HG02571 (cell line): ENCODE results near the gene SSX3.
"Not testable (repeated sequence)": the region's sequence is repeated elsewhere in the genome, so short reads cannot be mapped to it uniquely, and the experiment has no call there.

Experiments used
- ATAC-seq: cut with Tn5 transposase; IDR thresholded peaks from one replicate; pipeline ENCODE4 v1.9.1; 2021; ENCODE audit warnings: mild to moderate bottlenecking, moderate library complexity; ENCODE audit not compliant: unreplicated experiment

SSX3 gene

GRCh38 chrX:48356315-48357094 lies at the start of gene SSX3:
Gene SSX3, minus strand, starts transcription at chrX:48356703. Its CDS starts 1,454 bp downstream, at chrX:48355249.
- ATAC-seq = not testable (repeated sequence)

DNA sequence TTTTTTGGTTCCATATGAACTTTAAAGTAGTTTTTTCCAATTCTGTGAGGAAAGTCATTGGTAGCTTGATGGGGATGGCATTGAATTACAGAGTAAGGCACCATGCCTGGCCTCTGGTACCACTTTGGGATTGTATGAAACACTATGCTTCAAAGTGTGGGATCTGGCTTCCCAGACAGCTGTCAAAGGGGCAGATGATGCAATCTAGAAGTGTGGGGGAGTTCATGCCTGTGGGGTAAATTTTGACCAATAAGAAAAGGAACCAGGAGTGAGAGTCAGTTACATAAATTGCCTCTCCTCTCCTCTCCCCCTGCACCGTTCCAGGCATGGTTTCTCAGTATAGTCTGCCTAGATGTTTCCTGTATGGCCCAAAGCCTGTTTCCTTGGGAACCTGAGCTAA lies 41.3 kb upstream of the SSX3 start:
- not testable (repeated sequence) for ATAC-seq

DNA sequence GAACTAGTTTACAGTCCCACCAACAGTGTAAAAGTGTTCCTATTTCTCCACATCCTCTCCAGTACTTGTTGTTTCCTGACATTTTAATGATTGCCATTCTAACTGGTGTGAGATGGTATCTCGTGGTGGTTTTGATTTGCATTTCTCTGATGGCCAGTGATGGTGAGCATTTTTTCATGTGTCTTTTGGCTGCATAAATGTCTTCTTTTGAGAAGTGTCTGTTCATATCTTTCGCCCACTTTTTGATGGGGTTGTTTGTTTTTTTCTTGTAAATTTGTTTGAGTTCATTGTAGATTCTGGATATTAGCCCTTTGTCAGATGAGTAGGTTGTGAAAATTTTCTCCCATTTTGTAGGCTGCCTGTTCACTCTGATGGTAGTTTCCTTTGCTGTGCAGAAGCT lies 40.4 kb upstream of the SSX3 start:
- not testable (repeated sequence) for ATAC-seq

GRCh38 chrX:48383239-48383638 lies 26.7 kb upstream of the SSX3 start, which contains the start of gene SSX4:
Gene SSX4, plus strand, starts transcription at chrX:48383539. Its CDS starts 515 bp downstream, at chrX:48384054.
- not testable (repeated sequence) for ATAC-seq

DNA sequence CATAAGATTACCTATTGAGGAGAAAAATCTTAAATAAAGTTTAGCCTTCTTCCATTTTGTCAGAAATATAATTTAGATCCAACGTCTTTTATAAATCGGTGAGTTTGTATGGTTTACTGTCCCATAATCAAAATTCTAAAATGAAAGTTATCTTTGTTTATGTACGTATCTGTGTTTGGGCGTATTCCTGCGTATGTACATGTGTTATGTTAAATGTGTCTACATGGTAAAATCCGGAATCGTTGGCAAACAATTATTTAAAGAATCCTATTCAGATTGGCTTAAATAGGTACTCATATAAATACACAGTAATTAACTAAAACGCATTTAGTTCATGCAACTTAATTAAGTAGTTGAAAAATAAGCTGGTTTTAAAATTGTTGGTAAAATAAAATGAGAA lies 13.9 kb upstream of the SSX3 start:
- not testable (repeated sequence) for ATAC-seq

GRCh38 chrX:48367717-48368408 lies 11.4 kb upstream of the SSX3 start:
- not testable (repeated sequence) for ATAC-seq

DNA sequence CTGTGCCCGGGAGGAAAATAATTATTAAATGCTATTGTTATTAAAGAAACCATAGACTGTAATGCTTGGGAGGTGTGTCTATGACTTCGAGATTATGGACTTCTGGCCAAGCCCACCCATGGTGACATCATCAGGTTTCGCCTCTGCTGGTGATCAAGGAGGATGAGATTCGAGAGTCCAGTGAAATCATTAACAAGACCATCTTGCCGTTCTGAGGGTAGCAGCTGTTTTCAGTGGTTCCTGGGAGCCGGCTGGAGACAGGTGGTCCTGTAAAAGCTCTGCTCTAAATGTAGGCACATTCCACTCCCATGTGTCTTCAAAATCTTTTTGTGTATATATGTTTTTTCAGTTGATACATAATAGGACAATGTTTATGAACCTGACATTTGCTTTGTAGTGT lies 2.8 kb upstream of the SSX3 start:
- ATAC-seq = not testable (repeated sequence)

DNA sequence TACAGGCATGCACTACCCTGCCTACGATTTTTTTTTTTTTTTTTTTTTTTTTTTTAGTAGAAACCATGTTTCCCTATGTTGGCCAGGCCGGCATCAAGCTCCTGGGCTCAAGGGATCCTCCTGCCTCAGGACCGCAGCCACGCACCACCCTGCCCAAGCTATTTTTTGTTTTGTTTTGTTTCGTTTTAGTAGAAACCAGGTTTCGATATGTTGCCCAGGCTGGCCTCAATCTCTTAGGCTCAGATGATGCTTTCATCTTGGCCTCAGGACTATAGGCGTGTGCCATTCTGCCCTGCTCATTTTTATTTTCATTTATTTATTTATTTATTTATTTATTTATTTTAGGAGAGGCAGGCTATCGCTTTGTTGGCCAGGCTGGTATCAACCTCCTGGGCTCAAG lies 1.2 kb upstream of the SSX3 start:
- ATAC-seq = no peak

DNA sequence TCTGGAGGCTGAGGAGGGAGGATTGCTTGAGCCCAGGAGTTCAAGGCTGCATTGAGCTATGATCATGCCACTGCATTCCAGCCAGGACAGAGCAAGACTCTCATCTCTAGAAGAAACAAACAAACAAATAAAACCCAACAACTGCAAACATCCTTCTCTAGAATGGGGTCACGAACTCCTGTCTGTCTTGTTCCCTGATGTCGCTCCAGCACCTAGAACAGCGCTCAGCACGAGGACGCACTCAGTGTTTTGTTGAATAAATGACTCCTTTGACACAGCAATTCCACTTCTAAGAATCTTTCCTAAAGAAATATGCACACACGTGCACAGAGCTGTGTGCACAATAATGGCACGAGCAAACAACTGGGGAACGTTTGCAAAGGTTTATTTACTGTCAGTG lies 10.4 kb downstream of the SSX3 start:
- not testable (repeated sequence) for ATAC-seq

DNA sequence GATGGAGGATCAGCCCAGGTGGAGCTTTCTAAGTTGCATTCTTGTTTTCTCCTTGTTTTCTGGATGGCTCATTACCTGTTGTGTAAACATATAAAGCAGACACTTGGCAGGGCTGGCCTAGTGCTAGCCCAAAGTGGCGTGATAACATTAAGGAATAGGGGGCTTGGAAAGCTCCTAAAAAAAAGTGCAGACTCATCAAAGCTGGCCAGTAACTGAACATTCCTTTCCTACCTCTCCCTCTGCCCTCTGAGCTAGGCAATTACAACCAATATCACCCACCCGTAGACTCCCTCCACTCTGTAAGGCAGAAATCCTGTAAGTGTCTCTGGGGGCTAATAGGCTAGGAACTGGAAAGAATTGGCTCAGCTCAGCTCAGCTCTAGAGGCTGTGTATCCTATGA lies 42.5 kb downstream of the SSX3 start:
- ATAC-seq = not testable (repeated sequence)

GRCh38 chrX:48306175-48306574 lies 50.3 kb downstream of the SSX3 start:
- no peak for ATAC-seq
